Activated T-cell treated with anti-CD3 and anti-CD28 coated beads, Interleukin-2, amount 50 U/mL, for 48 hours (primary cell): ENCODE data around the gene SOX2.

Source experiments
- DNase-seq, 2 experiments: peaks; one replicate each; pipeline ENCODE4 v3.0.0-alpha.2; 2020

The SOX2 gene

GRCh38 chr3:181723625-181724191 lies 12.0 kb downstream of the SOX2 start:
- DNase-seq, result no peak

GRCh38 chr3:181724192-181724965 lies 12.7 kb downstream of the SOX2 start:
- no peak for DNase-seq

- no peak for DNase-seq
These were observed 13.5 kb downstream of the SOX2 start for GRCh38 chr3:181725131-181725731.

GRCh38 chr3:181725830-181726229 lies 14.1 kb downstream of the SOX2 start:
- DNase-seq, result no peak

- no peak for DNase-seq
These were observed 14.9 kb downstream of the SOX2 start for GRCh38 chr3:181726351-181727330.

GRCh38 chr3:181727341-181728032 lies 15.8 kb downstream of the SOX2 start:
- DNase-seq, result no peak

GRCh38 chr3:181728470-181729340 lies 17.0 kb downstream of the SOX2 start:
- no peak for DNase-seq

- no peak for DNase-seq
These were observed 17.7 kb downstream of the SOX2 start for GRCh38 chr3:181729341-181729869.

- DNase-seq, result no peak
These were observed 18.6 kb downstream of the SOX2 start for GRCh38 chr3:181730316-181730715.

GRCh38 chr3:181730934-181731333 lies 19.2 kb downstream of the SOX2 start:
- no peak for DNase-seq

- no peak for DNase-seq
These were observed 24.2 kb downstream of the SOX2 start for GRCh38 chr3:181735911-181736310.

- DNase-seq, result no peak
These were observed 26.8 kb downstream of the SOX2 start for GRCh38 chr3:181738551-181738950.

- DNase-seq, result no peak
These were observed 27.9 kb downstream of the SOX2 start for GRCh38 chr3:181739628-181740027.

GRCh38 chr3:181741417-181741816 lies 29.7 kb downstream of the SOX2 start:
- DNase-seq, result no peak

GRCh38 chr3:181752202-181752671 lies 40.5 kb downstream of the SOX2 start:
- no peak for DNase-seq

- DNase-seq, result no peak
These were observed 41.7 kb downstream of the SOX2 start for GRCh38 chr3:181753391-181753790.

GRCh38 chr3:181755959-181756358 lies 44.2 kb downstream of the SOX2 start:
- no peak for DNase-seq

GRCh38 chr3:181756645-181757297 lies 45.0 kb downstream of the SOX2 start:
- no peak for DNase-seq

GRCh38 chr3:181757694-181758306 lies 46.1 kb downstream of the SOX2 start:
- no peak for DNase-seq

- no peak for DNase-seq
These were observed 50.2 kb downstream of the SOX2 start for GRCh38 chr3:181761906-181762305.
